NB4 (cell line): ENCODE results near the gene SPNS3.

Experiments
- POLR2A ChIP-seq: IDR thresholded peaks from 2 replicates; pipeline ENCODE4 v1.6.1; 2011; ENCODE audit warnings: mild to moderate bottlenecking; ENCODE audit not compliant: insufficient read length; ENCODE audit errors: extremely low read depth
- TF ChIP-seq, protein P1 (sequence below): IDR thresholded peaks from one replicate; pipeline ENCODE4 v1.5.1; 2012; ENCODE audit warnings: low read depth, low read length
- TF ChIP-seq, protein P2 (sequence below): IDR thresholded peaks from 2 replicates; pipeline ENCODE4 v1.6.1; 2011; ENCODE audit warnings: low read depth, low read length

DNA sequence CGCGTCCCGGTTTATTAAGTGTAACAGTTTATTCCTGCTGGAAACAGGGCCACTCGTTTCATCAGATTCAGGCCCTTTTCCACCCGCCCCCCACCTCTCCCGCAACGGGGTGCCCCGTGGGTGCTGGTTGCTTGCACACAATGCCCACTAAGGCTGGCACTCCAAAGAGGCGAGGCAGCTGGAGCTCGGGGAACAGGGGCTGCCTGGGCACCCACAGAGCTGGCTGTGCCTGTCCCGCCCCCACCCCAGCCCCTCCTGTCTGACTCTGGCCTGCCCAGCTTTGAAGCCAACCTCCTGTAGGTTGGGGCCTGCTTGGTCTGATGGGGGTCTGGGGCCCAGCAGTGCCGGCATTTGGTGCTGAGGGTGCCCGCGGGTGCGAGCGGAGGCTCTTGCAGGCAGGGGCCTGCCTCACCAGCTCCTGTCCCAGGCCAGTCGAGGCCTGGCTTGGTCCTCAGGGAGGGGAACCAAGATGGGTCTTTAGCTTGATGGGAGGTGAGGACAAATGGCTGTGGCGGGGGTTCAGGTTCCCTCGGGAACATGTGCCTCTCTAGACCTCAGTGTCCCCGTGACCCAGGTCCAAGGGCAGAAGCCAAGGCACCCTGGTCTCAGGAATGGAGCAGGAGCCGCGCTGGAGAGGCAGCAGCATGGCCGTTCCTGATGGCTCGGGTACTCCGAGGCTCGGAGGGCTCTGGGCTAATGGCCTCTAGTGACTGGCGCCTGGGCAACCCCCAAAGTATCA is 101.4 kb downstream of the SPNS3 start:
- TF ChIP-seq POLR2A, result no peak
- TF ChIP-seq, protein P1, sequence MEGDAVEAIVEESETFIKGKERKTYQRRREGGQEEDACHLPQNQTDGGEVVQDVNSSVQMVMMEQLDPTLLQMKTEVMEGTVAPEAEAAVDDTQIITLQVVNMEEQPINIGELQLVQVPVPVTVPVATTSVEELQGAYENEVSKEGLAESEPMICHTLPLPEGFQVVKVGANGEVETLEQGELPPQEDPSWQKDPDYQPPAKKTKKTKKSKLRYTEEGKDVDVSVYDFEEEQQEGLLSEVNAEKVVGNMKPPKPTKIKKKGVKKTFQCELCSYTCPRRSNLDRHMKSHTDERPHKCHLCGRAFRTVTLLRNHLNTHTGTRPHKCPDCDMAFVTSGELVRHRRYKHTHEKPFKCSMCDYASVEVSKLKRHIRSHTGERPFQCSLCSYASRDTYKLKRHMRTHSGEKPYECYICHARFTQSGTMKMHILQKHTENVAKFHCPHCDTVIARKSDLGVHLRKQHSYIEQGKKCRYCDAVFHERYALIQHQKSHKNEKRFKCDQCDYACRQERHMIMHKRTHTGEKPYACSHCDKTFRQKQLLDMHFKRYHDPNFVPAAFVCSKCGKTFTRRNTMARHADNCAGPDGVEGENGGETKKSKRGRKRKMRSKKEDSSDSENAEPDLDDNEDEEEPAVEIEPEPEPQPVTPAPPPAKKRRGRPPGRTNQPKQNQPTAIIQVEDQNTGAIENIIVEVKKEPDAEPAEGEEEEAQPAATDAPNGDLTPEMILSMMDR, result no peak
- TF ChIP-seq, protein P2, sequence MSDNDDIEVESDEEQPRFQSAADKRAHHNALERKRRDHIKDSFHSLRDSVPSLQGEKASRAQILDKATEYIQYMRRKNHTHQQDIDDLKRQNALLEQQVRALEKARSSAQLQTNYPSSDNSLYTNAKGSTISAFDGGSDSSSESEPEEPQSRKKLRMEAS, result no peak
